CD4-positive, alpha-beta T cell treated with Interleukin-6 for 4 hours (primary cell): ENCODE data around the gene KPNA1.
"Not testable (repeated sequence)": the region's sequence is repeated elsewhere in the genome, so short reads cannot be mapped to it uniquely, and the experiment has no call there.

Source experiments
- DNase-seq: peaks from one replicate; pipeline ENCODE4 v3.0.0-alpha.2; 2020; ENCODE audit warnings: mixed read lengths

KPNA1 gene

GRCh38 chr3:122519693-122520092 lies 5.0 kb upstream of the KPNA1 start:
- DNase-seq, result no peak

- no peak for DNase-seq
Measured at GRCh38 chr3:122516846-122517360, 2.2 kb upstream of the KPNA1 start.

GRCh38 chr3:122515870-122516269 lies 1.1 kb upstream of the KPNA1 start:
- DNase-seq, result no peak

- no peak for DNase-seq
Measured at GRCh38 chr3:122515020-122515468, 305 bp upstream of the KPNA1 start.

- no peak for DNase-seq
Measured at GRCh38 chr3:122513386-122514122, 1.2 kb downstream of the KPNA1 start.

- no peak for DNase-seq
Measured at GRCh38 chr3:122512284-122512683, 2.5 kb downstream of the KPNA1 start.

GRCh38 chr3:122510878-122511535 lies 3.7 kb downstream of the KPNA1 start:
- DNase-seq, result no peak

GRCh38 chr3:122508944-122509343 lies 5.8 kb downstream of the KPNA1 start:
- not testable (repeated sequence) for DNase-seq

GRCh38 chr3:122508135-122508914 lies 6.4 kb downstream of the KPNA1 start:
- no peak for DNase-seq

- DNase-seq, result no peak
Measured at GRCh38 chr3:122506450-122506849, 8.3 kb downstream of the KPNA1 start.

GRCh38 chr3:122505676-122506075 lies 9.1 kb downstream of the KPNA1 start:
- DNase-seq, result no peak

- DNase-seq, result no peak
Measured at GRCh38 chr3:122502941-122503340, 11.8 kb downstream of the KPNA1 start.

GRCh38 chr3:122502139-122502538 lies 12.6 kb downstream of the KPNA1 start:
- no peak for DNase-seq

- DNase-seq, result not testable (repeated sequence)
Measured at GRCh38 chr3:122500964-122501363, 13.8 kb downstream of the KPNA1 start.

- DNase-seq, result no peak
Measured at GRCh38 chr3:122498152-122498551, 16.6 kb downstream of the KPNA1 start.

- peak; percentile 26 for DNase-seq
Measured at GRCh38 chr3:122497425-122497824, 17.3 kb downstream of the KPNA1 start.

- DNase-seq, result no peak
Measured at GRCh38 chr3:122496508-122496907, 18.2 kb downstream of the KPNA1 start.

GRCh38 chr3:122493296-122493695 lies 21.4 kb downstream of the KPNA1 start:
- DNase-seq, result no peak

GRCh38 chr3:122488262-122488973 lies 26.3 kb downstream of the KPNA1 start:
- no peak for DNase-seq

GRCh38 chr3:122484985-122485384 lies 29.8 kb downstream of the KPNA1 start:
- DNase-seq, result no peak

- no peak for DNase-seq
Measured at GRCh38 chr3:122481390-122481789, 33.3 kb downstream of the KPNA1 start.

- DNase-seq, result no peak
Measured at GRCh38 chr3:122476532-122476931, 38.2 kb downstream of the KPNA1 start.

GRCh38 chr3:122475316-122475715 lies 39.4 kb downstream of the KPNA1 start:
- DNase-seq, result no peak
